Heart left ventricle (tissue), 13 donors: ENCODE measurements around the gene DCAF8L2.

ENCODE experiments used
- POLR2A ChIP-seq, 2 donors: fragments of 450-650 bp; IDR thresholded peaks; one replicate each; pipeline ENCODE4 v1.6.1; 2017; ENCODE audit warnings: antibody characterized with exemption in 2 of 2, mild to moderate bottlenecking in 2 of 2, moderate library complexity in 2 of 2
- TF ChIP-seq, protein P1 (sequence below), 12 donors: fragments of 200-600 bp; sonication (generic) in 4 of 12; IDR thresholded peaks; one replicate each; pipeline versions ENCODE4 v1.5.0 to v1.8.0; 2018 to 2022; ENCODE audit warnings: antibody characterized with exemption in 12 of 12, mild to moderate bottlenecking in 5 of 12
- donor health status: ischemic (EF 13 %, LVEDD 7.1; RV severe dilation, severe dysfunction).
- donor health status: DM: no; HTN: yes; CAD: no.
- donor health status: DM: no; HTN: no; CAD: no.
- donor health status: ischemic (EF 25% LVEDD 6.9; RV normal size, moderate dysfunction).
- donor health status: ischemic (EF 25% LVEDD 5.7; RV mildly dilated, moderate dysfunction).
- donor health status: ischemic (EF 35%, LVEDD 5.7; RV mildly dilated, moderate dysfunction).
- donor health status: nonischemic (EF 11% LVEDD 7.7; RV severe dilation, severe dysfunction).
- donor health status: DM: yes; HTN: yes; CAD: no.
- donor health status: PGD.
- donor health status: ischemic (EF 29% LVEDD 5.4; RV normal size, mild dysfunction).
- donor health status: nonischemic (EF 23%, LVEDD 6.1; RV moderate dilation, normal function).

DNA sequence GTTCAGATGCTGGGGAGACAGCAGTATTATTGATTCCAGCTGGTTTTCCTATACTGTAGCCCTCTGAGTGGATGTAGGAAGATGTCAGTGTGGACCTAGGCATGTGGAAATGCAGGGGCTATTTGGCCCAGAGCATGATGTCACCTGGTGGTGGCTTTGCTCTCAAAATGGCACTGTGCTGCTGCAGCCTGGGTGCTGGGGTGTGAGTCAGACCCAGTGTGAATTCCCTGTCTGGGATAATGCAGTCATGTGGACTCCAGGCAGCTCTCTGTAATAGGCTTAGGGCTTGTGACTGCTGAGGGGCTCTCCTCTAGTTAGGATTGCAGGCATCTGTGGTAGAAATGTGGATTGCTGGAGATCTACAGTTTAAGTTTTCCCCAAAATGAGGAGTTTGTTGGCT lies 70.7 kb downstream of the DCAF8L2 start:
- TF ChIP-seq, protein P1, sequence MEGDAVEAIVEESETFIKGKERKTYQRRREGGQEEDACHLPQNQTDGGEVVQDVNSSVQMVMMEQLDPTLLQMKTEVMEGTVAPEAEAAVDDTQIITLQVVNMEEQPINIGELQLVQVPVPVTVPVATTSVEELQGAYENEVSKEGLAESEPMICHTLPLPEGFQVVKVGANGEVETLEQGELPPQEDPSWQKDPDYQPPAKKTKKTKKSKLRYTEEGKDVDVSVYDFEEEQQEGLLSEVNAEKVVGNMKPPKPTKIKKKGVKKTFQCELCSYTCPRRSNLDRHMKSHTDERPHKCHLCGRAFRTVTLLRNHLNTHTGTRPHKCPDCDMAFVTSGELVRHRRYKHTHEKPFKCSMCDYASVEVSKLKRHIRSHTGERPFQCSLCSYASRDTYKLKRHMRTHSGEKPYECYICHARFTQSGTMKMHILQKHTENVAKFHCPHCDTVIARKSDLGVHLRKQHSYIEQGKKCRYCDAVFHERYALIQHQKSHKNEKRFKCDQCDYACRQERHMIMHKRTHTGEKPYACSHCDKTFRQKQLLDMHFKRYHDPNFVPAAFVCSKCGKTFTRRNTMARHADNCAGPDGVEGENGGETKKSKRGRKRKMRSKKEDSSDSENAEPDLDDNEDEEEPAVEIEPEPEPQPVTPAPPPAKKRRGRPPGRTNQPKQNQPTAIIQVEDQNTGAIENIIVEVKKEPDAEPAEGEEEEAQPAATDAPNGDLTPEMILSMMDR (IDR thresholded peaks at IDR 0.05) = no peak
- TF ChIP-seq POLR2A (IDR thresholded peaks at IDR 0.05) = no peak
